HG03139 (cell line): ENCODE results near the gene TBX3.

Experiments
- ATAC-seq: cut with Tn5 transposase; IDR thresholded peaks from one replicate; pipeline ENCODE4 v1.9.1; 2021; ENCODE audit not compliant: unreplicated experiment

The TBX3 gene

DNA sequence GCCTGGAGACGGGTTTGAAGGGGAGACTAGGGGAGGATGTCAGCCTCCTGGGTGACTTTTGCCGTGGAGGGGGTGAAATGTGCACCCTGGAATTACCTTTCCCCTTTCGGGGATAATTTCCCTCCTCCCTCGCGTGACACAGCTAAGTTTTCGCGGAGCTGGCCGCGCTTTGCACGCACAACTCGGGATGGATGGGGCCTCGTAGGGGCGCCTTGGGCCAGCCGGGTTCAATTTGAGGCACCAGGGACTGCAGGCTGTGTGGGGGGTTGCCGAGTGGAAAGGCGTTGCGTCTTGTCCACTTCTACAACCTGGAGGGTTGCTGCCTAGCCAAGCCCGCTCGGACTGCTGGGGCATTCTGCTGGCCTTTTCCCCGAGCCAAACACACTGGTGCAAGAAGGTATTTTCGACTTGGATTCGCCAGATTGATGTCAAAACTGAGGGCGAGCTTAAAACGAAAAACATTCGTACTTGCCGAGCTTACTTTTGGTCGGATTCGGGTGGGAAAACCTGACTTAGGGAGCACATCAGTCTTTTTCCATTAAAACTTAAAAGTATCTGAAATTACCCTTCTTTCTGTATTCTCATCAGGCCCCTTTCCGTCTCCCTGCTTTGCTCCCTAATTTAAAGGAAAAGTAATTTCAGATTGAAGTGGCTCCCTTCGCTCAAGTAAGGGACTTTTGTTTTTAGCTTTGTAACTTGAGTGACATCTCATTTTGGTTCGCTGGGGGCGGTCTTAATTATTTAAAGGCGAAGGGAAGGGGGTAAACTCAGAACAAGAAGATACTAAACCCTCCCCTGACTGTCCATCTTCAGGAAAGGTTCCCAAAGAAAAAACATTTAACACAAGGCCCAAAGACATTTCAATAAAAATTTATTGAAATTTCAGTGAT, 14.3 kb downstream of the TBX3 start:
- no peak for ATAC-seq

DNA sequence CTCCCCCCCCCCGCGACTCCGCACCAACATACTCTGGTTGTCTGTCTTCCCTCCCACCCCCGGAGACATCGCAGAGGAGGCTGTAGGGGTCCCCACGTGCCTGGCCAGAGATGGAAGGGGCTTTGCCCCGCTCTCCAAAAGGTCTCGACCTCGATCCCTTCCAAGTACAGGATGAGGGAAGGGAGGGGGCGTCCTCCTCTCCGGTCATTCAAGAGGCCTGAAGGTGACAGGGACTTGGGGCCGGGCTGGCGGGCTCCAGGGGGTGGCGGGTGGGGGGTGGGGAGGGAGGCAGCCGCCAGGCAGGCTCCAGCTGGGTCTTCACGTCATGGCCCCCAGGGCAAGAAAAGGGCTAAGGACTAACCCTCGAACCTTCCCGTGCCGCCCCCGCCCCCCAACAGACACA, 15.1 kb downstream of the TBX3 start:
- no peak for ATAC-seq

DNA sequence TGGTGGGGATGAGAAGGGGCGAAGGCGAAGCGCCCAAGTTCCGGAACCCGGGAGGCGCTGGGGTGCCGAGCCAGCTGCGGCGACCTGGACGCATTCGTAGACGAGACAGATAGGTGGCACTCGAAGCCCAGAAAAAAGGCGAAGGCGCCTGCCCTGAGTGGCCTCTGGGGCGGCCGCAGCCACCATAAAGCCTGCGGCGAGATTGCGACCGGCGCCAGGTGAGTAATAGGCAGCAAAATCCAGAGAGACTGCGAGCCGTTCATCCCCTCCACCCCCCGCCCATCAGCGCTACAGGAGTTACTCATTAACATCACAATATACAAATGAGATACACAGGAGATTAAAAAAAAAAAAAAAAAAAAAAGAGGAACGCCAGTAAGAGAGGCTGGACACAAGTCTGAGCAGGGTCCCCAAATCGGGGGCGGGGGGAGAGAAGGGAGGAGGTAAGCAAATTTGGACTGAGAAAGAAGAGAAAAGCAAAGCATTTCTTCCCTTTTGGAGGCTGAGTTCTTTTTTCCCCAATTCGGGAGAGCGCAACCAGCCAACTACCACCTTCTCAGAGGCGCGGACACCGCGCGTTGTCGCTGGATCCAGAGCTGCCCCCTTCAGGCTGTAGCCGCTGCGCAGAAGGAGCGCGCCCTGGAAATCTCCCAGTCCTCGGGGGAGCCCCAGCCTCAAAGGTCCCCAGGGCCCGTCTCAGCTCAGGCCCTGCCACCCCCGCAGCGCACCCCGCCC, 15.7 kb downstream of the TBX3 start:
- no peak for ATAC-seq

DNA sequence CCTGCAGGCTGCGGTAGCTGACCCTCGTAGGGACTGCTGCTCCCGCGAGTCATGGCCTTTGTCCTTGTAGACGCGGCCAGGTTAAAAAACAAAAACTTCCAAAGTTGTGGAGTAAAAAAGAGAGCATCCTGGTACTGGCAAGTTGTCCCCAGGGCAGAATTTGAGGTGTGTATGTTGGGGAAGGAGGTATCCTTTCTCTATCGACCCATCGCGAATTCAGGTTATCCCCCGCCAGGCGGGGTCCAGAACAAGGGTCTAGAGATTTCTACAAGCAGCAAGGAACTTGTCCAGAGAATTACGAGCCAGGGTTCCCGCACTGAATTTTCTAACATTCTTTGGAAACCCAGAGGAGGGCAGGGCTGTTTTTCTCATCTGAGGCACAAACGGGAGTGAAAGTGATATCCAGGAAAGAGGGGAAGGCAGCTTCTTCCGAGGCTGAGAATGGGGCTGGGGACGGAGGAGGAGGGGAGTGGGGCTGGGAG, 16.3 kb downstream of the TBX3 start:
- no peak for ATAC-seq

DNA sequence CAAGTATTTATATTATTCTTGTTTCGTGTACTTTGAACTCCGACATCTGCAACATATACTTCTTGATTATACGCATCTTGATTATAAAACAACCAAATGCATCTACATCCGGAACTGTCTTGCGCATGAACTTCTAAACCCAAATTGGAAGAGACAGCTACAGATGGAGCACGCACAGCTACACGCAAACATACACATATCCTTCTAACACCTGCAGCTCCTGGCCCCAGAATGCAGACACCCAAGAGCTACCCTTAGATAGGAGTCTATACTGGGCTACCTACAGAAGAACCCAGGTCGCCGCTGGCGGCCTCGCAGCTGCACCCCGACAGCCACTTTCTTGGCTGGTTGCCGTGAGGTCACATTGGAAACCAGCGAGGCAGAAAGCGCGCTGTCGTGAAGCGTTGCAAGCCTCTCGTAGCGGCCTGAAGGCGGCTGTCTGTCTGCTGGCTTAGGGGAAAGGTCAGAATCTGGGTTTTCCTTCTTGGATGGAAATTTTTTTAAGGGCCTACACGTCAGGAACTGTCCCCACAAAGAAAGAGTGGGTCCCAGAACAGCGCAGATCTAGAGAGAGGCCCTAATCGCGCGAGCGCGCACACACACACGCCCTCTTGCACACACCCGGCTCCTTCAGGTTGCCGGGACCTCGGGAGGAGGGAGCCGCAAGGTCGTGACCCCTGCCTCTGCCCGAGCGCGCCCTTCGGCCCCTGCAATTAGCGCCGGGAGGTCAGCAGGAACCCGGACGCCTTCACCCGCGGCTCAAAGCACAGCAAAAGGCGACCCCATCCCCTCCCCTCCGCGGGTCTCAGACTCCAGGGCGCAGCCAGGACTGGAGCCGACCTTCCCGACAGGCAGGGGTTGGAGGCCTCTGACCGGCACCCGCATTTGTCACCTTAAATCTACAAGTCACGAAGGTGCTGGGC, 17.0 kb downstream of the TBX3 start:
- ATAC-seq, result no peak

DNA sequence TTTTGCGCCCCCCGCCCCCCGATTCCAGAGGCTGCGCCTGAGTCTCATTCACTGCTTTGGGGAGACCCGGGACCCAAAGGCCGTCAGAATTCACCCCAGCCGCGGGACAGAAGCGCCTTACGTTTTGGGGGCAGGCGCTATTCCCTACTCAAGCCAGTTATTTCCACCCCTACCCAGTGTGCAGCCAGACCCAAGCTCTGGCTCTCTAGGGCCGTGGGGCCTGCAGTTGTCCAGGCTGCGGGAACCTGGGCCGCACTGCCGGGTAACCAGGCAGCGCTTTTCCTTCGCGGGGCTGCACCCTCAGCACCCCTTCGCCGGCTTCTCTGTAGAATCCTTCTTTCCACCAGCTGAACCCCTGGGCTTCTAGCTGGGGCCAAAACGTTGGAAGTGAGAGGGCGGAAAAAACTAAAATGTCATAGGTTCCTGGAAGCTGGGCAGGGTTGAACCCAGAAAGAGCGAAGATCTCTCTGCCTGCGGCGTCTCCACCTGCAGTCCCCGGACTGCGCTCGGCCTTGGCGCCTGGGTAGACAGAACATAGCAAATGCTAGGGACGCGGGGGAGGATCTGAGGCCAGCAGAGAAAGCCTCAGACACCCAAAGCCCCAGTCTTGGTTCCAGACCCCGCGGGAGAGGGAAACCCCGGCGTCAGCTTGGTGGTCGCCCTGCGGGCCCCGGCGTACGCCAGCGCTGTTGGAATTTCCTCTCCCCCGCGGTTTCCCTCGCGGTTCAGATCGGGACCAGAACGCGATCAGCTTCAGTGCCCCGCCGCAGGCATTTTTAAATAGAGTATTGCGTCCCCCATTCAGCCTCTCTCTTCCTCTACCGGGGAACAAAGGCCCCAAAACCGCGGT, 18.3 kb downstream of the TBX3 start:
- ATAC-seq, result no peak

DNA sequence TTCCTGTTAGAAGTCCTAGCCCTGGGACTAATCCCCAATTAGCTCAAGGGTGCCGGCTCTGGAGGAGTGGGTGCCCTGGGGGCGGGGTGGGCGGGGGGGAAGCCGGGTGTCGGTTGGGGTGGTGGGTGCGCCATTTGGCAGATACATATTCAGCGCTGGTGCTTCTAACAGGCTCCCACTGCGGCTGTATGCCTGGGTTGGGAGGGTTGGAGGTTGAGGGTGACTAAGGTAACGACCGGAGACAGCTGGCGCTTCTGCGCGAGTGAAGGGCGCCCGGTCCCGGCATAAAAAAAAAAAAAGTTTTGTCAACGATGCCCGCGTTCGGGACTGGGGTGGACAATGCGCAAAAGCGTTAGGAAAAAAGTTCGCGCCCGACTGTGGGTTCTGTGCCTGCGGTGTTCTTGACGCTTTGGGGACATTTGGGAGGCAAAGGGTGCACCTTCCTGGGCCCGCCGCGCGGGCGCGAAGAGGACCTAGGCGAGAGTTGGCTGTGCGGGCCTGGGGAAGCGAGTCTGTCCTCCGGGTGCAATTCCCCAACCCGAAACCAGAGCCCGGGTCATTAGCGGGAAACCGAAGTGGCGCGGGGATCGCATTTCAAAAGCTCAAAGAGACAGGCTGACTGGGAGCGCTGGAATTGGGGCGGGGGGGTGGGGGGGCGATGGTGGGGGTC, 19.2 kb downstream of the TBX3 start:
- no peak for ATAC-seq

DNA sequence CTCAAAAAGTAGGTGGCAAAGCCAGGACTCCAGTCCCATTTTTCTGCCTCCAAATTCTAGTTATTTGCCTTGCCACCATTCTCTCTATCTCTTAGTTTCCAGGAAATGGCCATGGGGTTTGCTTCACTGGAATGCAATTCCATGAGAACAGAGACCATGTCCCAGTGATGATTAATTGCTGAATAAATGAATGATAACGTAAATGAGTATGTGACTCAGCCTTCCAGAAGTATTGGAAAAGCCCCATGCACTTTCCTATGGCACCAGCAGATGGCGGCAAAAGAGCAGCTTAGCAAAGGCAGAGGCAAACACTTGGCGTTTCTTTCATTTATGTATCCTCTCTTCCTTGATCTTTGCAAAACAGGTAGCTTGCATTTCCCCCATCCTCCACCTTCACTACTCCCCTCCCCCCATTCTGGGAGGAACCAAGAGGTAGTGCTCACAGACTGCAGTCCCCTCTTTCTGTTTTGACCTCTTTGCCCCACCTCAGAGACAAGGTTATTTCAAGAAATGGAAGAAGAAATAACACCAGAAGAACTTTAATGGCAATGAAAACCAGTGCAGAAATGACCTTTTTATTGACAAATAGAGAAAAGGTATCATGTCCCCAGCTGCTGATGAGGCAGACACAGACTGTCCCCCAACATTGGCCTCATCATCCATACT, 21.3 kb downstream of the TBX3 start:
- ATAC-seq, result no peak

DNA sequence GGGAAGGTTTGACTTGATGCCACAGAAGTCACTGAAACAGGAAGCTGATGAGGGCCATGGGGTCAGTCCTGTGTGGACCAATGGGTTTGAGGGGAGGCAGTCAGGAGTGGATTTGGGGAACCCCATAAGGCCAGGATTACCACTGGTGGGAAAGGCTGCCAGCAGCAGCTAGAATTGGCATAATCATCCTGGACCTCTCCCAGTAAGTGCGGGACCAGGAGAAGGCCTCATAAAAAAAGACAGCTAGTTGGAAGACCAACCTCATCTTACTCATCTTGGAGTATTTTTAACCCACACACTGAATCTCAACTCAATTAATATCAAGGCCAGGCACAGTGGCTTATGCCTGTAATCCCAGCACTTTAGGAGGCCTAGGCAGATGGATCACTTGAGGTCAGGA, 22.7 kb downstream of the TBX3 start:
- ATAC-seq, result no peak

DNA sequence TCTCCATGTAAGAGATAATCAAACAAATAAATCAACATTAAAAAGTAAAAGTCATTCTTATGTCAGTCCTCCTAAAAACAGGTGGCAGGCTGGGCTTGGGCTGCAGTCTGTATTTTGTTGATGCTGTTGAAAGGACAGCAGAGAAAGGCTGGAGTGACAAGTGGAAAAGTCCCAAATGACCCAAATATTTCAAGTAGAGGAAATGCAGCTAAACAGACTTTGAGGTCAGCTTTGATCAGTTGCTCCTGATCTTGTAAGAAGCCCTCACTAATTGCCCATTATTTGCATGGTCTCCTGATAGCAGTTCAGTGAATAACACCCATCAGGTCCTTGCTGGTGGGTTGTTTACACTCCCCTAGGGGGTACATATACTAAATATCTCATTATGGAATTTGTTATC, 24.9 kb downstream of the TBX3 start:
- no peak for ATAC-seq

DNA sequence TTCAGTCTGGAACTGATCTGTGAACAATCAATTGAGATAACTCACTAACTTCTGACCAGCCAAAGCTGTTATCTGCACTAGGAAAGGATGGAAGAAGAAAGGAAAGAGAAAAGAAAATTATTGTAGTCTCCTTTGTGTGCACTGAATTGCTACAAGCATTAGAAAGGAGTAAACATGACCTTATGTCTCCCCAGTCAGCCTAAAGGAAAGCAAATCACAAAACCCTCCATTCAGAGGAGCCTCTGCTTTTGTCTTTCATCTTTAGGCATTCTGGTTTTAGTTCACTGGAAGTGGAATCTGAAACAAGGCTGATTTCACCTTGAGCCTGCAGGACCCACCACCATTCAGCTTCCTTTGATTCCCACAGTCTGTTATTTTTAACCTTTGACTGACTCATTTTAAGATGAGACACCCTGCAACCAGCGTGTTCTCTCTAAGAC, 26.0 kb downstream of the TBX3 start:
- ATAC-seq, result no peak

DNA sequence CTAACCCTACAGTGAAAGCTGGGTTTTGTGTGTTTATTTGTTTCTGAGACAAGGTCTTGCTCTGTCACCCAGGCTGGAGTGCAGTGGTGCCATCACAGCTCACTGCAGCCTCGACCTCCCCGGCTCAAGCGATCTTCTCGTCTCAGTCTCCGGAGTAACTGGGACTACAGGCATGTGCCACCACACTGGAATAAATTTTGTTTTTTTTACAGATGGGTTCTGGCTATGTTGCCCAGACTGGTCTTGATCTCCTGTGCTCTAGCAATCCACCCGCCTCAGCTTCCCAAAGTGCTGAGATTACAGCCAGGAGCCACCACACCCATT, 26.4 kb downstream of the TBX3 start:
- ATAC-seq, result no peak

DNA sequence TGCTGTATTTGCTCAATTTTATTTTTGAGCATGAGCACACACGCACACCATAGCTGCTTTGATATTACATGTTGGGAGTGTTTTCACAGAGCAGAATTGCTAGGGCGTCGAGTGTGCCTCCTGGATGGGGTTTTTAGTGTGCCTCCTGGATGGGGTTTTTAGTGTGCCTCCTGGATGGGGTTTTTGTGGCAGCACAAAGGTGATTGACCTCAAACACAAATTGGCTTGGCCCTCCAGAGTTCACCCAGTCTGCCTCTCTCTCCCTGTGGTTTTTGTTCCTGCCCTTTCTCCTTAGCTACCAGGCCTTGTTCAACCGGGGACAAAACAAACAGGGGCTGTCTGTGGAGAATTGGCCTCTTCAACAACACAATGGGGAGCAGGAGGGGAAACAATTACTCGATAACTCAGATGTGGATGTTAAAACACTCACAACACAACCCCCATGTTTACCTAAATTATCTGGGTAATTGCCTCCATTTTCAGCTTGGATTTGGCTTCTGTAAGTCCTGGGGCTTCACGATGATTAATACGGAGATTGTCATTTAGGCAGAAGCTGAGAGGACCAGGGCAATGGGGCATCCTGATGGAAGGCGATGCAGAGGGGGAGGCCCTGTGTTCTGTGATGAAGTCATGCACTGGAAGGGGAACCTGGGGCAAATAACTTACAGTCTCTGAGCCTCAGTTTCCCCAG, 26.9 kb downstream of the TBX3 start:
- no peak for ATAC-seq

DNA sequence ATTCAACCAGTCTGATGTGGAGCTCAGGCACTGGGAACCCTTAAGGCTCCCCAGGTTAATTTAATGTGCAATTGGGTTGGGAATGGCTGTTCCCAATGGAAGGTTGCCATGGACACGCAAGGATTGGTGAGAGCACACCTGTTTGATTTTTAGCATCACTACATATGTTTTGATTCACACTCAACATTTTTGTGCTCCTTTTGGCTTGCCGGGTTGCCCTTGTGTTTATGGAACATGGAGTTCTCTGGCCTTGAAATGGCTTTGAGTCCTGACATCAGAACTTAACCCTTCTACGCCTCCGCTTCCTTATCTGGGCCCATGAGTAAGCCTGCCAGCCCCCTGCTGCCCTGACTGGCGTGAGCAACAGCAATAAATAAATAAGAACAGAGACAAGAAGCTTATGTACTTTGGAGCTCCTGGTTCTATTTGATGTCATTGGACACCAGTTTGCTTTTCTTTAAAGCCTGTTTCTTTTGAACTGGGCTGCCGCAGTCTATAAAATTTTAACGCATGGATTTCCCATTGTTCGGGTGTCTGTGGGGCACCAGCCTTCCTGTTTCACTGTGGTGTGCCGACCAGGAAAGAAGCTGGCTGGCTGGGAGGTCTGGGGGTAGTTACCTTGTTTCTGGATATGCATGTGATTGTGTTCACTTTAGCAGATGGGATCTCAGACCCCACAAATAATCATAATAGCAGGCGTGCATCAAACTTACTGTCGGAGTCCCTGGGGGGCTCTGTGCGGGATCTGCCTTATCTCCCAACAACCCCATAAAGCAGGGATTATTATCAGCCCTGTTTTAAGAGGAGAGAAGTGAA, 27.8 kb downstream of the TBX3 start:
- ATAC-seq, result no peak

DNA sequence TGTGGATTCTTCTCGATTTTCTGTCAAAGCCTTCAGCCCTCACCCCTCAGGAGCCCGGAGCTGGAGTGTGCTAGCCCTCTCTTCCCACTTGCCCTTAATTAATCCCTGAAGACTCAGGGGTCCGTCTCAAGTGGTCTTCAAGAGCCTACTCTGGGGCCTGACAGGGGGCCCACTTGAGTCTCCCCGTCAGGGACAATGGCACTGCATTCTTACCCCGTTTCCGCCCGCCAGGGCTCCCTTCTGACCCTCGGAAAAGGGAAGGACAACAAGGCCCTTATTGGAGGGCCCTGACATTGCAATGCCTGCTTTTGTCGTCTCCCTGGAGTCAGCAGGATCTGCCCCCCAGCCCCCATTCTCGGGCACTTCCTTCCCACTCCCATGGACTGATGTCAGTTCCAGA, 34.4 kb downstream of the TBX3 start:
- ATAC-seq, result no peak

DNA sequence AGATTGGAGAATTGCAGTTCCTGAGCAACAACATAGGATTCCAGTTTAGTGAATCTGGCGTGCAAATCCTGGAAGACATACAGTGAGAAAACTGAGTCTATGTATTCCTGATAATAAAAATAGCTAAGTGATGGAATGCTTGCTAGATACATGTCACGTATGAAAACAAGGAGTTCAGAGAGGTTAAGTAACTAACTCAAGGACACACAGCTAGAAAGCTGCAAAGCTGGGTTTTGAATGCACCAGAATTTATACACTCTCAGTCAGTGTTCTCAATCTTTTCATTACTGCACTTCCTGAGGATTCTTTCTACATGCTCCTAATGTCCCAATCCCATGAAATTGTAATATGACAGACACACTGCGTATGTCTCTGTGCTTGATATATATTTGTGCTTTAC, 35.3 kb downstream of the TBX3 start:
- no peak for ATAC-seq

DNA sequence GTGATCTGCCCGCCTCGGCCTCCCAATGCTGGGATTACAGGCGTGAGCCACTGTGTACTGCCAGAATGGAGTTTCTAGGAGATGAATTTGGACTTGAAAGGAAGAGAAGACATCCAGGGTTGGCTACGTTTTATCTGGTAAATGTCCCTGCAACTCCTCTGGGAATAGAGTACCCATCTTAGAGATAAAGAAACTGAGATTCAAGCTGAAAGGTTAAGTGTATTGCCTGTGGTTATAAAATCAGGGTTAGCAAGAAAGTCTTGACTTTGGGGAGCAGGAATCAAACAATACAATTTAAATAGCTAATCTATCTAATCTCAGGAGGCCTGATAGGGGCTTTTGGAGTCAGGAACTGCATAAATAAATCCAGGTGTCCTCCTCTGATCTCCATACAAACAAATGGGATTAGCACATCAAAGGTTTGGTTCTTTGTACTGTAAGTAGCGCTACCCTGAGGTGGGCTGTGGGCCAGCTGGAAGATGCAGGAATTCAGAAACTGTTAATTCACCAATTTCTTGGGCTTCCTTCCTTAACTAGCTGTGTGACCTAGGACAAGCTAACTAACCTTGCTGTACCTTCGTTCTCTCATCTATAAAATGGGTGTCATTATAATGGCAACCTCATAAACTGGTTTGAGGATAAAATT, 45.1 kb downstream of the TBX3 start:
- ATAC-seq, result no peak
